Transverse colon (tissue), 4 donors: ENCODE measurements around the gene STAB1. TPM values are rescaled to one million over a fixed set of nuclear protein-coding genes. Genes with fewer than 3 reads are reported as not detected.

ENCODE experiments used
- DNase-seq: peaks from one replicate; pipeline ENCODE4 v3.0.0-alpha.2; 2019
- H3K27ac ChIP-seq, 4 donors: fragments of 200-600 bp; sonication (generic); 2 replicates each; pipeline ENCODE4 v1.5.1; 2016 to 2018; ENCODE audit warnings: inconsistent platforms in 4 of 4
- H3K27me3 ChIP-seq: fragments of 200-600 bp; sonication (generic); 2 replicates; pipeline ENCODE4 v1.5.1; 2017; ENCODE audit warnings: inconsistent platforms
- H3K36me3 ChIP-seq, 4 donors: fragments of 200-600 bp; sonication (generic); 2 replicates each; pipeline ENCODE4 v1.5.1; 2017 to 2019; ENCODE audit warnings: inconsistent platforms in 4 of 4
- H3K4me1 ChIP-seq, 4 donors: fragments of 200-600 bp; sonication (generic); 2 replicates each; pipeline ENCODE4 v1.5.1; 2017 to 2020; ENCODE audit warnings: inconsistent platforms in 4 of 4
- H3K4me3 ChIP-seq, 4 donors: fragments of 200-600 bp; sonication (generic); 1 replicate in 1 of 4; 2 replicates in 3 of 4; pipeline versions ENCODE4 v1.5.1 to v1.6.1; 2017 to 2019; ENCODE audit warnings: inconsistent platforms in 4 of 4
- H3K9me3 ChIP-seq, 2 donors: fragments of 200-600 bp; sonication (generic); 2 replicates each; pipeline ENCODE4 v1.5.1; 2017 to 2019; ENCODE audit warnings: inconsistent platforms in 2 of 2
- EP300 ChIP-seq: sonication (generic); formaldehyde crosslinking; IDR thresholded peaks from one replicate; pipeline ENCODE4 v1.6.1; 2017; ENCODE audit warnings: antibody characterized with exemption, low read depth
- POLR2A ChIP-seq: fragments of 450-650 bp; IDR thresholded peaks from one replicate; pipeline ENCODE4 v1.6.1; 2016; ENCODE audit warnings: antibody characterized with exemption, mild to moderate bottlenecking, moderate library complexity
- POLR2AphosphoS5 ChIP-seq, 3 donors: sonication (generic); formaldehyde crosslinking; IDR thresholded peaks; one replicate each; pipeline ENCODE4 v1.6.1; 2016; ENCODE audit warnings: antibody characterized with exemption in 3 of 3
- WGBS, 2 donors: methylation state at CpG; one replicate each; pipeline ENCODE4 v1.1.5; 2018; ENCODE audit warnings: low coverage in 1 of 2; 5-methylcytosine and 5-hydroxymethylcytosine counted together
- in situ Hi-C, 4 donors: fragments of 200-750 bp; cut with MboI; loops; one replicate each; pipeline versions ENCODE4 v1.15.0 to v1.15.1; 2017; ENCODE audit warnings: low sequenced_read_pairs in 3 of 4, low pct_ligation_motif_present in 1 of 4, low pct_unique_long_range_greater_than_20kb in 1 of 4
- intact Hi-C: fragments of 100-400 bp; cut with DNase I; formaldehyde crosslinking; loops from one replicate; pipeline ENCODE4 v1.15.1; 2023; ENCODE audit warnings: low total_unique reads
- total RNA-seq, 4 donors: library from RNA; depleted of rRNA; stranded (reverse); fragments of >200 nt; gene quantifications; one replicate each; pipeline ENCODE4 v1.1.0, GENCODE V29; 2016
- TF ChIP-seq, protein P1 (sequence below), 5 experiments: fragments of 200-600 bp in 3 of 5; fragments of 450-650 bp in 2 of 5; sonication (generic) in 3 of 5; IDR thresholded peaks; 1 replicate in 2 of 5; 2 replicates in 3 of 5; pipeline ENCODE4 v1.5.1; 2016 to 2017; ENCODE audit warnings: antibody characterized with exemption in 5 of 5, inconsistent platforms in 3 of 5, mild to moderate bottlenecking in 2 of 5, moderate library complexity in 1 of 5

Gene STAB1
- total RNA-seq, 4 donors from 2014 or later, result 42.6 to 152 (median 70.3) TPM

DNA sequence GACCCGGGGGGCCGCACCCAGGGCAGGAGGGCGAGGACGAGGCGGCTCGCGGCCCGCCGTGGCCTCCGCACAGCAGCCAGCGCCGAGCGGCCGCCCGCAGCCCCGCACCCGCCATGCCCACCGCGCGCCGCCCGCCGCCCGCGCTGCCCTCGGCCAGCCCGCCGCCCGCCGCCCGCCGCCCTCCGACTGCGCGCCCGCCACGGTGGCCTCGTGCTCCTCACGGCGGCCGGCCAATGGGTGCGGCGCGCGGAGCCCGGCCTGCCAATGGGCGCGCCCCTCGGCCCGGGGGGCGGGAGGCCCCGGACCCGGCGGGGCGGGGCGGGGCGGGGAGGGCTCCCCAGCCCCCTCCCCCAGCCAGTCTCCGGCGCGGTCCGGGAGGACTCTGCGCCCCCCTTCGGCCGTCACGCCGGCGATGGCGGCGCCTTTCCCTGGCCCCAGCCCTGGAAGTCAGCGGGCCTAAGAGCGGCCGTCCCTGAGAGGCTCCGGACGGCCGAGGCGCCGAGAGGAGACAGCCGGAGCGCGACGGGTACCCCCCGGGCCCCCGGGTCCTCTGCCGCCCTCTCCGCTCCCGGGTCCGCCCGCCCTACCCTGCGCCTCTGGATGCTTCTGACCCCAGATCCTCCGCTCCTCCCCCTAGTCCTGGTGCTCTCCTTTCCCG is 38.6 kb downstream of the STAB1 start, which contains the start of gene NT5DC2:
NT5DC2 (minus strand) TSS at position 235 of the 658 bp plus-strand sequence; CDS start at position 115, 120 bp downstream.
- intact Hi-C loops, result no loop called here
- in situ Hi-C loops, result no loop called here

GRCh38 chr3:52534281-52535183 is 39.4 kb downstream of the STAB1 start:
- no peaks in the 10 kb centered on the region for H3K27me3 ChIP-seq
- TF ChIP-seq EP300 (no peak), POLR2AphosphoS5 (IDR thresholded peaks at IDR 0.05) (no peak), POLR2A (no peak)
- TF ChIP-seq, protein P1, sequence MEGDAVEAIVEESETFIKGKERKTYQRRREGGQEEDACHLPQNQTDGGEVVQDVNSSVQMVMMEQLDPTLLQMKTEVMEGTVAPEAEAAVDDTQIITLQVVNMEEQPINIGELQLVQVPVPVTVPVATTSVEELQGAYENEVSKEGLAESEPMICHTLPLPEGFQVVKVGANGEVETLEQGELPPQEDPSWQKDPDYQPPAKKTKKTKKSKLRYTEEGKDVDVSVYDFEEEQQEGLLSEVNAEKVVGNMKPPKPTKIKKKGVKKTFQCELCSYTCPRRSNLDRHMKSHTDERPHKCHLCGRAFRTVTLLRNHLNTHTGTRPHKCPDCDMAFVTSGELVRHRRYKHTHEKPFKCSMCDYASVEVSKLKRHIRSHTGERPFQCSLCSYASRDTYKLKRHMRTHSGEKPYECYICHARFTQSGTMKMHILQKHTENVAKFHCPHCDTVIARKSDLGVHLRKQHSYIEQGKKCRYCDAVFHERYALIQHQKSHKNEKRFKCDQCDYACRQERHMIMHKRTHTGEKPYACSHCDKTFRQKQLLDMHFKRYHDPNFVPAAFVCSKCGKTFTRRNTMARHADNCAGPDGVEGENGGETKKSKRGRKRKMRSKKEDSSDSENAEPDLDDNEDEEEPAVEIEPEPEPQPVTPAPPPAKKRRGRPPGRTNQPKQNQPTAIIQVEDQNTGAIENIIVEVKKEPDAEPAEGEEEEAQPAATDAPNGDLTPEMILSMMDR (IDR thresholded peaks at IDR 0.05), result no peak
- no peak for DNase-seq
- WGBS, 2 donors, result 66 to 70% methylated on average over 4 to 55 of the region's 57 CpGs
- peaks cover 19 to 52% (median 41%) of the 10 kb centered on the region in 4 donors for H3K4me1 ChIP-seq
- peak overlapping the region; percentile 70 to 92 (median 74) for H3K27ac ChIP-seq
- in situ Hi-C loops, result no loop called here
- H3K4me3 ChIP-seq, result peak overlapping the region; percentile 43 to 81 (median 53)
- H3K9me3 ChIP-seq, result no peaks in the 10 kb centered on the region
- intact Hi-C loops, result no loop called here
- no peaks in the 10 kb centered on the region for H3K36me3 ChIP-seq

More for the DNA sequence above, 38.6 kb downstream of the STAB1 start, which contains the start of gene NT5DC2:
- Histone ChIP-seq H3K4me3 (peak within 1 kb of the TSS; percentile 52 to 81 (median 66)), H3K27ac (peak within 1 kb of the TSS; percentile 70 to 92 (median 74)), H3K36me3 (no peaks in the 10 kb centered on the region), H3K27me3 (no peaks in the 10 kb centered on the region), H3K4me1 (peaks cover 19 to 48% (median 33%) of the 10 kb centered on the region in 4 donors), H3K9me3 (no peaks in the 10 kb centered on the region)
- TF ChIP-seq POLR2AphosphoS5 (IDR thresholded peaks at IDR 0.05) (peak in 1 of 3 donors; percentile 56), POLR2A (no peak)
- TF ChIP-seq, protein P1 (IDR thresholded peaks at IDR 0.05), result no peak
- 1% methylated on average over 21 of the region's 91 CpGs; no CpG with 5 or more reads in 1 of the 2 donors for WGBS, 2 donors
- peak; percentile 80 for DNase-seq

DNA sequence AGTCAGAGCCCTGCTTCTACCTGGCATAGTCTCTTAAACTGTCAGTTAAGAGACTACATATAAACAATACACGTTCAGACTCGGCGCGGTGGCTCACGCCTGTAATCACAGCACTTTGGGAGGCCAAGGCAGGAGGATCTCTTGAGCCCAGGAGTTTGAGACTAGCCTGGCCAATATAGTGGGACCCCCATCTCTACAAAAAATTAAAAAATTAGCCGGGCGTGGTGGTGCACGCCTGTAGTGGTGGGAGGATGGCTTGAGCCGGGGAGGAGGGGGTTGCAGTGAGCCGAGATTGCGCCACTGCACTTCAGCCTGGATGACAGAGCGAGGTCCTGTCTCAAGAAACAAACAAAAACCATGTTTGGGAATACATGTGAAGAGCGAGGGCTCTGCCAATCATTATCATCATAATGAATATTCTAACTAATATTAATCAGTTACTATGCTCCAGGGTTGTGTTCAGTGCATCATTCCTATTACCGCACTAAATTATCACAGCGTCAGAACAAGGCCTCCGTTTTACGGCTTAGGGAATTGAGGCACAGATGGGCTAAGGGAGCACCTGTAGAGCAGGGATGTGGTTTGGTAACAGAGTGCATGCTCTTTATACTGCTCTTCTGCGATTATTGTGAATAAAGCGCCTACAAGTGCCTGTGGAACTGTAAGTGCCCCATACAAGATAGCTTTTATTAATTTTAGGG is 40.4 kb downstream of the STAB1 start:
- no peak for DNase-seq
- H3K4me1 ChIP-seq, result peaks cover 19 to 56% (median 42%) of the 10 kb centered on the region in 4 donors
- no peaks in the 10 kb centered on the region for H3K36me3 ChIP-seq
- H3K27me3 ChIP-seq, result no peaks in the 10 kb centered on the region
- 77 to 82% methylated on average over 10 to 19 of the region's 19 CpGs for WGBS, 2 donors
- intact Hi-C loops, result no loop called here
- H3K4me3 ChIP-seq, result peak overlapping the region in 3 of 4 donors; percentile 16 to 53 (median 39)
- no peaks in the 10 kb centered on the region for H3K9me3 ChIP-seq
- in situ Hi-C loops, result no loop called here
- no peak for TF ChIP-seq POLR2A
- no peak for TF ChIP-seq EP300
- TF ChIP-seq, protein P1 (IDR thresholded peaks at IDR 0.05), result no peak
- TF ChIP-seq POLR2AphosphoS5 (IDR thresholded peaks at IDR 0.05), result no peak
- peak overlapping the region; percentile 47 to 92 (median 68) for H3K27ac ChIP-seq

DNA sequence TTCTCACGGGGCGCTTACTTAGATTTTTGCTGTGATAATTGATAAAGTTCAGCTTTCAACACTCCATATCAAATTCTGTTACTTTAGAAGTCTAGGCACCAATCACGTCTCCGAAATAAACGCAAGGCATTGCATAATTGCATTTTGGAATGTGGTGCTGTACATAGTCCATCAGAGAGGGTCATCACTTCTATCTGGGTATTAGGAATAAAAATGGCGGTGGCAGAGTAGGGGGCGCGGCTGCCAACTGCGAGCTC is 40.9 kb downstream of the STAB1 start:
- WGBS, 2 donors, result 8 to 9% methylated on average over 4 to 9 of the region's 9 CpGs
- peak overlapping the region; percentile 47 to 92 (median 68) for H3K27ac ChIP-seq
- H3K27me3 ChIP-seq, result no peaks in the 10 kb centered on the region
- H3K4me1 ChIP-seq, result peaks cover 19 to 56% (median 42%) of the 10 kb centered on the region in 4 donors
- in situ Hi-C loops, result no loop called here
- no peaks in the 10 kb centered on the region for H3K9me3 ChIP-seq
- intact Hi-C loops, result no loop called here
- DNase-seq, result no peak
- peaks cover 0 to under 1% (median 0%) of the 10 kb centered on the region in 4 donors for H3K36me3 ChIP-seq
- TF ChIP-seq POLR2A, result no peak
- TF ChIP-seq EP300, result no peak
- TF ChIP-seq, protein P1 (IDR thresholded peaks at IDR 0.05), result no peak
- TF ChIP-seq POLR2AphosphoS5 (IDR thresholded peaks at IDR 0.05), result no peak
- peak overlapping the region in 3 of 4 donors; percentile 16 to 53 (median 39) for H3K4me3 ChIP-seq
